GM19043 (cell line): Measurements from ENCODE around the gene ITPR1.

ENCODE experiments used
- ATAC-seq: cut with Tn5 transposase; IDR thresholded peaks from one replicate; pipeline ENCODE4 v1.9.1; 2021; ENCODE audit warnings: low read depth; ENCODE audit not compliant: unreplicated experiment

Gene ITPR1

GRCh38 chr3:4672725-4673275, 179.7 kb downstream of the ITPR1 start:
- no peak for ATAC-seq

- no peak for ATAC-seq
Measured at GRCh38 chr3:4674216-4674615, 181.1 kb downstream of the ITPR1 start.

- no peak for ATAC-seq
Measured at GRCh38 chr3:4675704-4676103, 182.6 kb downstream of the ITPR1 start.

- ATAC-seq = no peak
Measured at GRCh38 chr3:4678320-4678719, 185.2 kb downstream of the ITPR1 start.

GRCh38 chr3:4680227-4680691, 187.1 kb downstream of the ITPR1 start:
- no peak for ATAC-seq

- ATAC-seq = no peak
Measured at GRCh38 chr3:4680871-4681300, 187.7 kb downstream of the ITPR1 start.

GRCh38 chr3:4681301-4681700, 188.2 kb downstream of the ITPR1 start:
- no peak for ATAC-seq

- ATAC-seq = no peak
Measured at GRCh38 chr3:4684117-4684516, 191.0 kb downstream of the ITPR1 start.

- no peak for ATAC-seq
Measured at GRCh38 chr3:4684976-4685375, 191.8 kb downstream of the ITPR1 start.

- no peak for ATAC-seq
Measured at GRCh38 chr3:4685673-4686345, 192.7 kb downstream of the ITPR1 start.

- ATAC-seq = no peak
Measured at GRCh38 chr3:4686619-4687018, 193.5 kb downstream of the ITPR1 start.

- ATAC-seq = no peak
Measured at GRCh38 chr3:4687167-4687566, 194.0 kb downstream of the ITPR1 start.

GRCh38 chr3:4687596-4687995, 194.4 kb downstream of the ITPR1 start:
- ATAC-seq = no peak

GRCh38 chr3:4688411-4688810, 195.3 kb downstream of the ITPR1 start:
- no peak for ATAC-seq

GRCh38 chr3:4689021-4689420, 195.9 kb downstream of the ITPR1 start:
- no peak for ATAC-seq

- no peak for ATAC-seq
Measured at GRCh38 chr3:4690277-4690676, 197.1 kb downstream of the ITPR1 start.

GRCh38 chr3:4693620-4694019, 200.5 kb downstream of the ITPR1 start:
- peak; percentile 98 for ATAC-seq

- no peak for ATAC-seq
Measured at GRCh38 chr3:4695846-4696245, 202.7 kb downstream of the ITPR1 start.

- no peak for ATAC-seq
Measured at GRCh38 chr3:4696266-4696665, 203.1 kb downstream of the ITPR1 start.

GRCh38 chr3:4698125-4698821, 205.1 kb downstream of the ITPR1 start:
- ATAC-seq = no peak

- no peak for ATAC-seq
Measured at GRCh38 chr3:4703054-4703480, 209.9 kb downstream of the ITPR1 start.

- no peak for ATAC-seq
Measured at GRCh38 chr3:4704552-4704951, 211.4 kb downstream of the ITPR1 start.
